ENCODE results near the gene EGLN3.

EGLN3 gene

GRCh38 chr14:33950320-33951182, at the start of gene EGLN3:
TSS of gene EGLN3 (minus strand) at chr14:33951074. CDS start at chr14:33950752, 322 bp downstream.
- H3K27ac ChIP-seq: peak within 1 kb of the TSS; percentile 83
- TF ChIP-seq CTCF (conservative IDR thresholded peaks at IDR 0.05): no peak
- no peak for TF ChIP-seq ZFX (IDR thresholded peaks at IDR 0.05)

DNA sequence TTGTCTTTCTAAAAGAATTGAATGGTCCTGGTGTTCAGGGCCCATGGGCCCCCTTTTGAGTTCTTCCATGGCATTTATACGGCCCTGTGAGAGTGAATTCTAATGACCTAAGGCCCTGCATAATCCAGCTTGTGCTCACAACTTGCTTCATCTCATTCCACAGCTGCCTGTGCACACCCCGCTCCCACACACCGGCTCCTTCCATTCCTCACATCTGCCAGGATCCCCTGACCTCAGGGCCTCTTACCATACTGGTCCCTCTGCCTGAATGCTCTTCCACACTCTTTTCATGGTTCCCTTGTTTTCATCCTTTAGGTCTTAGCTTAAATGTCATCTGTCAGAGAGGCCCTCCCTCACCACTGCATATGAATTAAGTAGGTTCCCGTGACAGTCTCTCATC, 49.5 kb upstream of the EGLN3 start:
- H3K27ac ChIP-seq: no peak overlapping the region
- TF ChIP-seq CTCF (conservative IDR thresholded peaks at IDR 0.05): no peak
- no peak for TF ChIP-seq ZFX (IDR thresholded peaks at IDR 0.05)

DNA sequence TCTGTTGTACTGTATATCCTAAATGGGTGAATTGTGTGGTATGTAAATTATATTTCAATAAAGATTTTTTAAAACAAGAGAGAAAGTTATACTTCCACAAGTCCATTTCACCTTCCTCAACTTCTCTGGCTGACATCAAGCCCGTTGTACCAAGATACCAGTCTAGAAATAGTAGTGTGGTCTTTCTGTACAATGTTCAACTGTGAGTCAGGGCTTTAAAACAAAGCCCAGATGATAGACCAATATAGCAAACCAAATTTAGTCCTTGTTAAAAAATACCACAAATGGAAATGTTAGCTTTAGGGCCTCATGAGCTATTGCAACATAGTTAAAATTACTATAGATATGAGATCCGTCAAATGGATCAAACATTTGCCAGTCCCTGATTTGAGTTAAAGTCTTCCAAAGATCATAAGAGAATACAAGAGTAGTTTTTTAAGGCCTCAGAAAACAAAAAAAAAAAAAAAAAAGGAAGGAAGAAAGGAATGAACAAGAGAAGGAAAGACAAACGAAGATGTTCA, 49.0 kb upstream of the EGLN3 start:
- TF ChIP-seq ZFX (IDR thresholded peaks at IDR 0.05): no peak
- TF ChIP-seq CTCF (conservative IDR thresholded peaks at IDR 0.05): no peak
- no peak overlapping the region for H3K27ac ChIP-seq

GRCh38 chr14:33997611-33998010, 46.7 kb upstream of the EGLN3 start:
- no peak overlapping the region for H3K27ac ChIP-seq
- TF ChIP-seq CTCF (conservative IDR thresholded peaks at IDR 0.05) (no peak), ZFX (IDR thresholded peaks at IDR 0.05) (no peak)

DNA sequence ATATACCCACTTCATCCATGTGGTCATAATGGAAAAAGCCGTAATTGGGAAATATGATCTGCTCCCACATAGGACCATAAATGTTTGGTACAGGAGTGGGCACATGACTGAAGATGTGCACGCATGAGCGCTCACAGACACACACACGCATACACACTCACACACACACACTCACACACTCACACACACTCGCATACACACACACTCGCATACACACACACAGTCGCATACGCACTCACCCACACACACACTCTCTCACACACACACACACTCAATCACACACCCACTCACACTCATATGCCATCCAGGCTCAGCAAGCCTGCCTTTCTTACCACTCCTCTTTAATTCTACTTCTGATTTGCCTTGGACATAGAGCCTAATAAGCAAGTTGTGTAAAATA, 45.6 kb upstream of the EGLN3 start:
- TF ChIP-seq ZFX (IDR thresholded peaks at IDR 0.05) (no peak), CTCF (conservative IDR thresholded peaks at IDR 0.05) (no peak)
- H3K27ac ChIP-seq: no peak overlapping the region

DNA sequence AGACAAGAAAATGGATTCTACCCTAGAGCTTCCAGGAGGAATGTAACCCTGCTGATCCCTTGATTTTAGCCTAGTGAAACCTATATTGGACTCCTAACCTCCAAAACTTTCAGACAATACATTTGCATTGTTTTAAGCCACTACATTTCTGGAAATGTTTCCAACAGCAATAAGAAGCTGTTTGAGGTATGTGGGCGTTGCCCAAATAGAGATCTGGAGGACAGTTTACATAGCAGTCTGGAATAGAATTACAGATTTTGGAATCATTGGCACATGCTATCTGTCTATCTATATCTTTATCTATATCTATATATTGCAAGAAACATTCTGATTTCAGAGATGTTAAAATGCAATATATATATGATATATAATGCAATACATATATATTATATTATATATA, 42.4 kb upstream of the EGLN3 start:
- TF ChIP-seq ZFX (IDR thresholded peaks at IDR 0.05) (no peak), CTCF (conservative IDR thresholded peaks at IDR 0.05) (no peak)
- no peak overlapping the region for H3K27ac ChIP-seq

DNA sequence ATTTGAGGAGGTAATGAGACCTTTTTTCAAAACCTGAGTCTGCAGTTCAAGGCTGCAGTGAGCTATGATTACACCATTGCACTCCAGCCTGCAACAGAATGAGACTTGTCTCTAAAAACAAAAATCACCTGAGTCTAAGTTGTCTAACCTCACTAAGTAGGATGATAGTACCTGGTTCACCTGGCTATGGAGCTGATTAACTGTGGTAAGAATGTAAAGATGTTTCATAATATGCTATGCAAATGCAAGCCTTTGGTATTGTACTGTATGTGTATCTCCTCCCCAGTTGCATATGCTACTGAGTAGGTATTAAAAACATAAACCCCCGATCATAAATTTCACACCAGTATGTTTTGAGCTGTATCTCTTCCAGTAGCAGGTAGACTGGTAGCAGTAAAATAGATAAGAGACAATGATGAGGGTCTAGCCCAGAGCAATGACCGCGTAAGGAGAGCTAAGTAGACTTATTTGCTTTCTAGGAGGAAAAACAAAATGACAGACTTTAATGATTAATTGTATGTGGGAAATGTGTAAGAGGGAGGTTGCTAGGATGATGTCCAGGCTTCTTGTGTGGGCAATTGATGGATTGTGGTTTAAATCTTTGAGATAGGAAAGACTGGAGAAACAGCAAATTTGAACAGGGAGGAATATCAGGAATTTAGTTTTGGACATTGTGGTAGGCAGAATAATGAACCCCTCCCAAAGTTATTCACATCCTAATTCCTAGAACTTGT, 41.6 kb upstream of the EGLN3 start:
- TF ChIP-seq CTCF (conservative IDR thresholded peaks at IDR 0.05) (no peak), ZFX (IDR thresholded peaks at IDR 0.05) (no peak)

More for the DNA sequence above, 41.6 kb upstream of the EGLN3 start:
- H3K27ac ChIP-seq: no peak overlapping the region

All from C4-2B (cell line).